HG02678 (cell line): Measurements from ENCODE around the gene DRC3.
"Not testable (repeated sequence)": the region's sequence is repeated elsewhere in the genome, so short reads cannot be mapped to it uniquely, and the experiment has no call there.

Source experiments
- ATAC-seq: cut with Tn5 transposase; IDR thresholded peaks from one replicate; pipeline ENCODE4 v1.9.1; 2021; ENCODE audit warnings: mild to moderate bottlenecking, moderate library complexity; ENCODE audit not compliant: unreplicated experiment

DRC3 gene, protein sequence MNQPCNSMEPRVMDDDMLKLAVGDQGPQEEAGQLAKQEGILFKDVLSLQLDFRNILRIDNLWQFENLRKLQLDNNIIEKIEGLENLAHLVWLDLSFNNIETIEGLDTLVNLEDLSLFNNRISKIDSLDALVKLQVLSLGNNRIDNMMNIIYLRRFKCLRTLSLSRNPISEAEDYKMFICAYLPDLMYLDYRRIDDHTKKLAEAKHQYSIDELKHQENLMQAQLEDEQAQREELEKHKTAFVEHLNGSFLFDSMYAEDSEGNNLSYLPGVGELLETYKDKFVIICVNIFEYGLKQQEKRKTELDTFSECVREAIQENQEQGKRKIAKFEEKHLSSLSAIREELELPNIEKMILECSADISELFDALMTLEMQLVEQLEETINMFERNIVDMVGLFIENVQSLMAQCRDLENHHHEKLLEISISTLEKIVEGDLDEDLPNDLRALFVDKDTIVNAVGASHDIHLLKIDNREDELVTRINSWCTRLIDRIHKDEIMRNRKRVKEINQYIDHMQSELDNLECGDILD

DNA sequence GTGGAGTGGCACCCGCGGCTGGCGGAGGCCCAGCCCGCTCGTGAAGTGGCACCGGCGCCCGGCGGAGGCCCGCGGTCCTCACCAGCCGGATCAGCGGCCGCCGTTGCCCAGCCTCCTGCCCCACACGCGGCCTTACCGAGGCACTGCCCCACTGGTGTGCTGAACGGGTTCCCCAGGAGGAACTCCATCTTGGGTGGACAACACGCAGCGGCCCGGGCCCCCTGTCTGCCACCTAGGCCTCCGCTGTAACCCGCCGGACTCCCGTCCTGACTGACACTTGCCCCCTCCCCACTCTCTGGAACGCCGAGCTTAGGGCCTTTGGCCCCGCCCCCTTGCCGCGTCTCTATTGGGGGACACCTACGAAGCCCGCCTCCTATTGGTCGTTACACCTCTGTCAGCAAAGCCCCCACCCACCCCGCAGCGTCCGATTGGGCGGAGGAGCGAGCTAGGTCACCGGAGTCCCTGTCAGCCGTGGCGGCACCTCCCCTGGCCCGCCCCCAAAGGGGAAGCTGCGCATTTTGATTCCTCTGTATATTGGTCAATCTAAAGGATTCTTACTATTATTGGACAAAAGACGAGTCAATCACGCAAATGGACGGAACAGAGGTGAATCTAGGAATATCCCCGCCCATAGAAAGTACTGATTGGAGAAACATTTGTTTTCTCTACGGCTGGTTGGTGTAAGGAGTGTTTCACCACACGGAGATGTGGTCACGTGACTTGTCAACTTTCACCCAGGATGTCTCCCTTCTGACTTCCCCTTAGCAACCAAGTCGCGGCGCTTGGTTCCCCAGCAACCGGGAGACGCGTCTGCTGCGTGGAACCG is at the start of gene DRC3, which contains the start of gene TOM1L2:
TSS of gene DRC3 (plus strand) at position 737 of the 826 bp plus-strand sequence. CDS start 4,737 bp downstream, outside the sequence.
TSS of gene TOM1L2 (minus strand) at position 275 of the 826 bp plus-strand sequence. CDS start at position 188, 87 bp downstream.
- ATAC-seq: peak; percentile 94

DNA sequence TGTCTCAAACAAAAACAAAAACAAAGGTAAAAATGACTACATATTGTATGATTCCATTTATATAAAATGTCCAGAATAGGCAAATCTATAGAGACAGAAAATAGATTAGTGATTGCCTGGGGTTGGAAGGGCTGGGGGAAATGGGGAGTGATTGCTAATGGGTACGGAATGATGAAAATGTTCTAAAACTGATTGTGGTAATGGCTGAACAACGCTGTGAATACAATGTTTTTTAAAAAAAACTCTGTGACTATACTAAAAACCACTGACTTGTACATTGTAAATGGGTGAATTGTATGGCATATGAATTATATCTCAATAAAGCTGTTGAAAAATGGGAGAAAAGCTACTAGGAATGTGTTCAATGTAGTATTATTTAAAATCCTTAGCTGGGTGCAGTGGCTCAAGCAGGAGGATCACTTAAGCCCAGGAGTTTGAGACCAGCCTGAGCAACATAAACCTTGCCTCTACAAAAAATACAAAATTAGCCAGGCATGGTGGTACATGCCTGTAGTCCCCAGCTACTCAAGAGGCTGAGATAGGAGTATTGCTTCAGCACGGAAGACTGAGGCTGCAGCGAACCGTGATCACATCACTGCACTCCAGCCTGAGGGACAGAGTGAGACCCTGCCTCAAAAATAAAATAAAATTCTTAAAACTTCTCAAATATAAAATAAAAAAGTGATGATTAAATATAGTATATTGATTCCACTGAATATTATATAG is 48.4 kb upstream of the DRC3 start:
- no peak for ATAC-seq

DNA sequence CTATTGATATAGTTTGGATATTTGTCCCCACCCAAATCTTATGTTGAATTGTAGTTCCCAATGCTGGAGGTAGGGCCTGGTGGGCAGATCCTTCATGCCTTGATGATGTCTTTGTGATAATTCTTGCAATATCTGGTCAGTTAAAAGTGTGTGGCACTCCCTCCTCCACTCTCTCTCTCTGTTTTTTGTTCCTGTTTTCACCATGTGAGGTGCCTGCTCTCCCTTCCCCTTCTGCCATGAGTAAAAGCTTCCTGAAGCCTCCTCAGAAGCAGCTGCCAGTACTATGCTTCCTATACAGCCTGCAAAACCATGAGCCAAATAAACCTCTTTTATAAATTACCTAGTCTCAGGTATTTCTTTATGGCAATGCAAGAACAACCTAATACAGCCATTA is 47.8 kb upstream of the DRC3 start:
- no peak for ATAC-seq

GRCh38 chr17:17926036-17926435 is 46.6 kb upstream of the DRC3 start:
- ATAC-seq: no peak

DNA sequence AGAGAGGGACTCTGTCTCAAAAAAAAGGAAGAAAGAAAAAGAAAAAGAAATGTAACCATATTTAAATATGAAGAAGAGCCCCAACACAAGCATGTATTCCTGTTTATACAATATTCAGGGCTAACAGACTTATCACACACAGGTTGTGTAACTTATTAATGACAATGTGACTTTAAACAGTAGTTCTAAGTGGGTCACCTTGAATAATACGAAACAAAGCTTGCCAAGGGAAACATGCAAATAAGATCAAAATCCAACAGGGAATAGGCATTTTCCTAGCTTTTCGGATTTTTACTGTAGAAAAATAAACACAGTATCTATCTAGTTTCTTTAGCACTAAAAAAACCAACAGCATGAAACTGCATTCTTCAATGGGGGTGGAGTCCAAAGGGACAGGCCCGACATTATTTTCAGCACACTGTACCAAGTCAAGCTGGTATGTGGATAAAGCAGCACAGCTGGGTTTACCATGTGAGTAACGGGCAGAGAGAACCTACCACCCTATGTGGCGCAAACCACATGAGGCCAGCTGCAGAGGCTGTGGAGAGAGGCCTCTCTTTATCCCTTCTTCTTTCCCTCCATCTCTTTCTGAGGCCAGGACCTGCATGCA is 45.7 kb upstream of the DRC3 start:
- no peak for ATAC-seq

GRCh38 chr17:17928398-17929287 is 44.0 kb upstream of the DRC3 start:
- ATAC-seq: no peak

- ATAC-seq: no peak
Observed at GRCh38 chr17:17929655-17930380, 42.8 kb upstream of the DRC3 start.

- ATAC-seq: no peak
Observed at GRCh38 chr17:17930674-17931073, 42.0 kb upstream of the DRC3 start.

DNA sequence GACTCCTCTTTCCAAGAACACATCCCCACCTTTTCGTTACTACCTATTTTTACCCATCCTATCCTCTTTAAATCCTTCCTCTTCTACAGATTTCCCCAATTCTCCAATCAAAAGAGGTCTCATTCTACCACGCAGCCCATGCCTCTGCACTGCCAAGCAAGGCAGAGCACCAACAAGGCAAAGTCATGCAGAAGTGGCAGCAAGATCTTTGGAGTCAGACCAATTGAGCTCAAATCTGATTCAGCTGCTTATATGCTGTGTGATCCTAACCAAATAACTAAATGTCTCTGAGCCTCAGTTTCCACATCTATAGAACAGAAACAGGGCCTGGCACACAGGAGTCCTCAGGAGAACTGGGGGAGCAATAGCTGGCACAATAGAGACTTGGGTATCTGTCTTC is 41.5 kb upstream of the DRC3 start:
- no peak for ATAC-seq

- ATAC-seq: no peak
Observed at GRCh38 chr17:17933775-17934174, 38.9 kb upstream of the DRC3 start.

DNA sequence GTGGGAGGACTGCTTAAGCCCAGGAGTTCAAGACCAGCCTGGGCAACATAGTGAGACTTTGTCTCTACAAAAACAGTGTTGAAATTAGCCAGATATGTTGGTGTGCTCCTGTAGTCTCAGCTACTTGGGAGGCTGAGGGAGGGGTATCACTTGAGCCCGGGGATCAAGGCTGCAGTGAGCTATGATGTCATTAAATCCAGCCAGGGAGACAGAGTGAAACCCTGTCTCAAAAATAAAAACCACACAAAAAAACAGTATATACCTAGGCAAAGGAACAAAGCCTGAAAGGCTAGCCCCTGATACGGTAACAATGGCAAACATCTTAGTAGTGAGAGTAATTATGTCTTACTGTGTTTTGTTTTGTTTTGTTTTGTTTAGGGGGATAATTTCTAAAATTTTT is 38.4 kb upstream of the DRC3 start:
- no peak for ATAC-seq

- no peak for ATAC-seq
Observed at GRCh38 chr17:17934806-17935205, 37.9 kb upstream of the DRC3 start.

GRCh38 chr17:17935321-17936271 is 37.1 kb upstream of the DRC3 start:
- no peak for ATAC-seq

GRCh38 chr17:17937201-17937853 is 35.3 kb upstream of the DRC3 start:
- ATAC-seq: no peak

DNA sequence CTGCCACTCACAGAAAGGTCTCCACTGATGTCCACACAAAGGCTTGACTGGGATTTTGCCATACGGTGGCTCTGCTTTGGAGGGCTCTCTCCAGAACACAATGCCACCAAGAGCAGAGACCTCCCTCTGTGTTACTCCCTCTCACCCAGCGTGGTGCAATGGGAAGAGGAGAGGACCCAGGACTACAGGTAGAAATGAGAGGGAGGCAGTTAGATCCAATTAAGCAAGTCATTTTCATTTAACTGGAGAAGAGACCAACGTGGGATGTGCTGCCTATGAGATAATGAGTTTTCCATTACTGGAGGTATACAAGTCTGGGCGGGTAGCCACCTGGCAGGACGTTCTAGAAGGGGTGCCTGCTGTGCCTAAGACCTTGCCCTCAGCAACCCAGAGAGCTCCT is 34.7 kb upstream of the DRC3 start:
- ATAC-seq: no peak

- no peak for ATAC-seq
Observed at GRCh38 chr17:17938388-17939107, 34.1 kb upstream of the DRC3 start.

- not testable (repeated sequence) for ATAC-seq
Observed at GRCh38 chr17:17939941-17940340, 32.7 kb upstream of the DRC3 start.
